ENCODE results near the gene CNOT3. TPM values are rescaled to one million over a fixed set of nuclear protein-coding genes. Genes with fewer than 3 reads are reported as not detected.

The CNOT3 gene
- total and polyA plus RNA-seq, 2 of the 13 experiments (the other 11 are each of a cell fraction or from before 2014, with no cell fraction given) = 4.3 to 5.8 TPM

GRCh38 chr19:54136086-54136863 lies 1.3 kb upstream of the CNOT3 start (continued):
- TF ChIP-seq UBTF (CRISPR knock-in tag; IDR thresholded peaks at IDR 0.05) (0 out of 2 replicates have a peak, but pooled peaks have one; percentile 45), ZFP90 (CRISPR knock-in tag; IDR thresholded peaks at IDR 0.05; ENCODE audit: borderline replicate concordance) (no peak), BORCS8-MEF2B (CRISPR knock-in tag; IDR thresholded peaks at IDR 0.05) (peak; percentile 42), PRDM10 (CRISPR knock-in tag; IDR thresholded peaks at IDR 0.05; ENCODE audit: low read depth) (0 out of 2 replicates have a peak, but pooled peaks have one; percentile 8), SUZ12 (IDR thresholded peaks at IDR 0.05; ENCODE audit: low read depth, low read length) (no peak), MXI1 (IDR thresholded peaks at IDR 0.05; ENCODE audit: borderline replicate concordance, low read depth, low read length) (no peak), CENPX (CRISPR knock-in tag; IDR thresholded peaks at IDR 0.05) (no peak), ZNF629 (CRISPR knock-in tag; conservative IDR thresholded peaks at IDR 0.05) (no peak), SIN3A (IDR thresholded peaks at IDR 0.05; ENCODE audit: borderline replicate concordance, low read depth, low read length) (no peak), ZBTB49 (CRISPR knock-in tag; IDR thresholded peaks at IDR 0.05; ENCODE audit: borderline replicate concordance) (no peak), ZFP41 (CRISPR knock-in tag; IDR thresholded peaks at IDR 0.05; ENCODE audit: borderline replicate concordance) (no peak), ZNF619 (CRISPR knock-in tag; IDR thresholded peaks at IDR 0.05) (0 out of 2 replicates have a peak, but pooled peaks have one; percentile 75)
- TF ChIP-seq, protein P1, sequence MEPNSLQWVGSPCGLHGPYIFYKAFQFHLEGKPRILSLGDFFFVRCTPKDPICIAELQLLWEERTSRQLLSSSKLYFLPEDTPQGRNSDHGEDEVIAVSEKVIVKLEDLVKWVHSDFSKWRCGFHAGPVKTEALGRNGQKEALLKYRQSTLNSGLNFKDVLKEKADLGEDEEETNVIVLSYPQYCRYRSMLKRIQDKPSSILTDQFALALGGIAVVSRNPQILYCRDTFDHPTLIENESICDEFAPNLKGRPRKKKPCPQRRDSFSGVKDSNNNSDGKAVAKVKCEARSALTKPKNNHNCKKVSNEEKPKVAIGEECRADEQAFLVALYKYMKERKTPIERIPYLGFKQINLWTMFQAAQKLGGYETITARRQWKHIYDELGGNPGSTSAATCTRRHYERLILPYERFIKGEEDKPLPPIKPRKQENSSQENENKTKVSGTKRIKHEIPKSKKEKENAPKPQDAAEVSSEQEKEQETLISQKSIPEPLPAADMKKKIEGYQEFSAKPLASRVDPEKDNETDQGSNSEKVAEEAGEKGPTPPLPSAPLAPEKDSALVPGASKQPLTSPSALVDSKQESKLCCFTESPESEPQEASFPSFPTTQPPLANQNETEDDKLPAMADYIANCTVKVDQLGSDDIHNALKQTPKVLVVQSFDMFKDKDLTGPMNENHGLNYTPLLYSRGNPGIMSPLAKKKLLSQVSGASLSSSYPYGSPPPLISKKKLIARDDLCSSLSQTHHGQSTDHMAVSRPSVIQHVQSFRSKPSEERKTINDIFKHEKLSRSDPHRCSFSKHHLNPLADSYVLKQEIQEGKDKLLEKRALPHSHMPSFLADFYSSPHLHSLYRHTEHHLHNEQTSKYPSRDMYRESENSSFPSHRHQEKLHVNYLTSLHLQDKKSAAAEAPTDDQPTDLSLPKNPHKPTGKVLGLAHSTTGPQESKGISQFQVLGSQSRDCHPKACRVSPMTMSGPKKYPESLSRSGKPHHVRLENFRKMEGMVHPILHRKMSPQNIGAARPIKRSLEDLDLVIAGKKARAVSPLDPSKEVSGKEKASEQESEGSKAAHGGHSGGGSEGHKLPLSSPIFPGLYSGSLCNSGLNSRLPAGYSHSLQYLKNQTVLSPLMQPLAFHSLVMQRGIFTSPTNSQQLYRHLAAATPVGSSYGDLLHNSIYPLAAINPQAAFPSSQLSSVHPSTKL (CRISPR knock-in tag; IDR thresholded peaks at IDR 0.05) = no peak

Data from HepG2 (cell line).